Measurements from ENCODE around the gene GPR33. TPM values are rescaled to one million over a fixed set of nuclear protein-coding genes. Genes with fewer than 3 reads are reported as not detected.

Gene GPR33
- total and polyA plus RNA-seq, 10 of the 15 experiments (the other 5 are each of a cell fraction or from before 2014, with no cell fraction given) = not detected

- TF ChIP-seq, protein P1, sequence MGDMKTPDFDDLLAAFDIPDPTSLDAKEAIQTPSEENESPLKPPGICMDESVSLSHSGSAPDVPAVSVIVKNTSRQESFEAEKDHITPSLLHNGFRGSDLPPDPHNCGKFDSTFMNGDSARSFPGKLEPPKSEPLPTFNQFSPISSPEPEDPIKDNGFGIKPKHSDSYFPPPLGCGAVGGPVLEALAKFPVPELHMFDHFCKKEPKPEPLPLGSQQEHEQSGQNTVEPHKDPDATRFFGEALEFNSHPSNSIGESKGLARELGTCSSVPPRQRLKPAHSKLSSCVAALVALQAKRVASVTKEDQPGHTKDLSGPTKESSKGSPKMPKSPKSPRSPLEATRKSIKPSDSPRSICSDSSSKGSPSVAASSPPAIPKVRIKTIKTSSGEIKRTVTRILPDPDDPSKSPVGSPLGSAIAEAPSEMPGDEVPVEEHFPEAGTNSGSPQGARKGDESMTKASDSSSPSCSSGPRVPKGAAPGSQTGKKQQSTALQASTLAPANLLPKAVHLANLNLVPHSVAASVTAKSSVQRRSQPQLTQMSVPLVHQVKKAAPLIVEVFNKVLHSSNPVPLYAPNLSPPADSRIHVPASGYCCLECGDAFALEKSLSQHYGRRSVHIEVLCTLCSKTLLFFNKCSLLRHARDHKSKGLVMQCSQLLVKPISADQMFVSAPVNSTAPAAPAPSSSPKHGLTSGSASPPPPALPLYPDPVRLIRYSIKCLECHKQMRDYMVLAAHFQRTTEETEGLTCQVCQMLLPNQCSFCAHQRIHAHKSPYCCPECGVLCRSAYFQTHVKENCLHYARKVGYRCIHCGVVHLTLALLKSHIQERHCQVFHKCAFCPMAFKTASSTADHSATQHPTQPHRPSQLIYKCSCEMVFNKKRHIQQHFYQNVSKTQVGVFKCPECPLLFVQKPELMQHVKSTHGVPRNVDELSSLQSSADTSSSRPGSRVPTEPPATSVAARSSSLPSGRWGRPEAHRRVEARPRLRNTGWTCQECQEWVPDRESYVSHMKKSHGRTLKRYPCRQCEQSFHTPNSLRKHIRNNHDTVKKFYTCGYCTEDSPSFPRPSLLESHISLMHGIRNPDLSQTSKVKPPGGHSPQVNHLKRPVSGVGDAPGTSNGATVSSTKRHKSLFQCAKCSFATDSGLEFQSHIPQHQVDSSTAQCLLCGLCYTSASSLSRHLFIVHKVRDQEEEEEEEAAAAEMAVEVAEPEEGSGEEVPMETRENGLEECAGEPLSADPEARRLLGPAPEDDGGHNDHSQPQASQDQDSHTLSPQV (IDR thresholded peaks at IDR 0.05) = no peak
Measured at GRCh38 chr14:31449971-31450610, 37.7 kb downstream of the GPR33 start (continued).

DNA sequence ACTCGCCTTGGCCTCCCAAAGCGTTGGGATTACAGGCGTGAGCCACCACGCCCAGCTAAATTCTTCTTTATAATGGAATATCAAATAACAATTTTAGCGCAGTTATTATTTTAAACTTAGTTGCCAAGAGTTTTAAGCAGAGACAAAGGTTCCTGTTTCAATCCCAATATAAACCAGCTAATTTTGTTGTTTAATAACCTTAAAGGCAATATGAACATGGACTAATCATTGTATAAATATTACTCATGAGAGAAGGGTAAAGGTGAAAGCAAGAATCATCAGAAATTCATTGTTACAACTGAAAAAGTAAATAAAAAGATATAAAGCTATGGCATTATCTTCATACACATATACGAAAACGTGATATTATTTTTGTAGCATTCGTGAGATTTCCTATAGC, 38.7 kb downstream of the GPR33 start:
- no peak overlapping the region for H2AFZ ChIP-seq (ENCODE audit: control insufficient read depth, low read depth, low read length)
- ChIA-PET SMC1A (ENCODE audit: uncharacterized antibody, unreplicated experiment) (interaction anchor here (1.0 to 1.6 kb wide), 10 partner anchors 10 to 309 kb away, joined by 3 to 10 read pairs (median 3); partner anchors contain the start of gene HEATR5A), CTCF (interaction anchor here (0.6 to 2.9 kb wide), 24 partner anchors 9 to 751 kb away, joined by 3 to 15 read pairs (median 5); partner anchors contain the start of gene HEATR5A), RAD21 (ENCODE audit: unreplicated experiment) (interaction anchor here (0.6 to 1.6 kb wide), 6 partner anchors 9 to 321 kb away, joined by 3 to 4 read pairs (median 4); partner anchors contain the start of gene HEATR5A), POLR2A (interaction anchor here (0.6 kb wide), 1 partner anchor 106 kb away, joined by 8 read pairs; no protein-coding TSS in a partner anchor)
- no peak overlapping the region for H3K4me3 ChIP-seq
- BruUV-seq (replicated peaks) = no TSS peak
- H3K27me3 ChIP-seq (replicated peaks in 1 of 2; ENCODE audit: control insufficient read depth in 2 of 2, insufficient read depth in 2 of 2, low read length in 1 of 2) = no peaks in the 10 kb centered on the region
- no peak overlapping the region for H3K4me2 ChIP-seq (ENCODE audit: control insufficient read depth, insufficient read depth)
- H3K36me3 ChIP-seq (ENCODE audit: control insufficient read depth in 2 of 2, insufficient read depth in 2 of 2, low read length in 1 of 2) = no peaks in the 10 kb centered on the region
- intact Hi-C loops (cut with micrococcal nuclease; ENCODE audit: unreplicated experiment) (no loop called here), in situ Hi-C loops (cut with MboI) (no loop called here)
- WGBS (ENCODE audit: insufficient coverage, insufficient replicate concordance, low lambda C conversion rate, missing lambda C conversion rate) = 86% methylated on average over 8 of the region's 8 CpGs
- H4K20me1 ChIP-seq (ENCODE audit: control insufficient read depth, insufficient read depth) = no peaks in the 10 kb centered on the region
- DNase-seq (ENCODE audit: low read depth, low spot score) (no peak), FAIRE-seq (no peak), ATAC-seq (no peak)
- no peaks in the 10 kb centered on the region for H3K79me2 ChIP-seq (ENCODE audit: control insufficient read depth, insufficient read depth, low read length)
- TF ChIP-seq CBX3 (IDR thresholded peaks at IDR 0.05; ENCODE audit: borderline replicate concordance, low read depth) (no peak), YBX1 (IDR thresholded peaks at IDR 0.05) (no peak)
- no peaks in the 10 kb centered on the region for H3K9me3 ChIP-seq (replicated peaks; ENCODE audit: control insufficient read depth, insufficient read depth, low read length)
- H3K4me1 ChIP-seq (ENCODE audit: control insufficient read depth, insufficient read depth, low read length) = no peaks in the 10 kb centered on the region
- H3K9ac ChIP-seq (ENCODE audit: control insufficient read depth, insufficient read depth, low read length) = no peak overlapping the region
- no peak overlapping the region for H3K27ac ChIP-seq (ENCODE audit: control insufficient read depth, insufficient read depth)

Data from GM12878 (cell line).